Measurements from ENCODE around the gene LMBRD1.

The LMBRD1 gene

DNA sequence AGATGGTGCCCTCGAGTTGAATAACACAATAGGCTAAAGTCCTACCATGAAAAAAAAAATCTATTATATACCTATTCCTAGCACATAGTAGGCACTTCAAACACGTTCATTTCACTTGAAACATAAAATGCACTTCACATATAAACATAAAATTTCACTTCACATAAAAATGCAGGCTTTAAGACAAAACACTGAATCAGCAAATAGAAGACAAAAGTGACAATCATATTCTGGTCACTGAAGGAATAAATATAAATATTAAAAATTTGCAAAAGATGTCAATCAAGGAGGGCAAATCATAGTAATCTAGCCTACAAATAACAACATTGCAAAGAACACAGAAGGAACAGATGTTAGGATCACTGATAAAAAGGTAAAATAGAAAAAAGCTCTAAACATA is 153.1 kb downstream of the LMBRD1 start:
- DNase-seq (ENCODE audit: low read depth in 1 of 2, low spot score in 1 of 2), result no peak

DNA sequence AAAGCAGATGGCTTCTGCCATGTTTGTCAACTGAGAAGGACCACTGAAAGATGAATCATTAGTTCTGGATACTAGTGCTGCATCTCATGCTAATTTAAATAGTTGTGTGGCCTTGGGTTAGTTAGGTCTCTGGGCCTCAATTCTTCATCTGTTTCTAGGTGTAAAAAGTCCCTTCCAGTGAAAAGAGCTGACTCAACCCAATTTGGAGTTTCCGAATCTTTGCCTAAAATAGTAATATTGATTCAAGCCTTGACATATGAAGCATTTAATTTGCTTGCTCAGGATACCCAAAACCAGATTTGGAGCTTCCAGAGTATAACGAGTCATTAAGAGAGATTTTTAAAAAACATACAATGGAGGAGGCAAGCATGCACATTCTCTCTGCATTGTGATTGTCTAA is 163.9 kb downstream of the LMBRD1 start:
- DNase-seq (ENCODE audit: low read depth in 1 of 2, low spot score in 1 of 2), result no peak

DNA sequence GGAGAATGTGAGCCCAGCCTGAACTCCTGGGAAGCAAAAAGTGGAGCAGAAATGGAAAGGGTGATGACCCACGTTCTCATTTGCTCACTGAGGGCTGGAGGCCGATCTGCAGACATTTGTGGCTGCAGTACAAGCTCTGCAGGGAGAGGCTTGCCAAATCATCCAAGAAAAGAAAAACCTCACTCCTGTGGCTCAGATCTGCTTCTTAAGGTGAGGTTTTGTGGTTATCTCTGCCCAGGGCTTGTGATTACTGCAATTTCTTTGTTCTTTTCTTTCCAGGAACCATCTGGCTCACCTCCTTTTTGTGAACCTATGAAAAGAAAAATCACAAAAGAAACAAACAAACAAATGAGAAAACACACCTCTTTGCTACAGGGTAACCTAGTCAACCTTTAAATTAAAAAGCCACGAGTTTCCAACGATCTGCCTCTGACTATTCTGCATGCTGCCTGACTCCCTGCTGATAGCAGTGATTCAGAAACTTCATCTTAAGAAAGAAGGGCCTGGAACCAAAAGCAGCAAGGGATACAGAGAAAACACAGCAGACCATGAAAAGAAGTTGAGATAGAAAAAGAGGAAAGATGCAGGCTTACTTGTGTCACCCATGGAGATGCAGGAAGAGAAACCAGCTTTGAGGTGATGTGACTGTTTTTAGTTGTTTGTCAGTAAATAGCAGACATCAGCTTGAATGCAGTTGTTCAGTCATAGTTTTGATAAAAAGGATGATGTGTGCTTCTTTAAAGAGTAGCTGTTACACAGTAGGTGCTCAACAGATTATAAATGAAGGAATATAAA is 165.1 kb downstream of the LMBRD1 start:
- no peak for DNase-seq (ENCODE audit: low read depth in 1 of 2, low spot score in 1 of 2)

DNA sequence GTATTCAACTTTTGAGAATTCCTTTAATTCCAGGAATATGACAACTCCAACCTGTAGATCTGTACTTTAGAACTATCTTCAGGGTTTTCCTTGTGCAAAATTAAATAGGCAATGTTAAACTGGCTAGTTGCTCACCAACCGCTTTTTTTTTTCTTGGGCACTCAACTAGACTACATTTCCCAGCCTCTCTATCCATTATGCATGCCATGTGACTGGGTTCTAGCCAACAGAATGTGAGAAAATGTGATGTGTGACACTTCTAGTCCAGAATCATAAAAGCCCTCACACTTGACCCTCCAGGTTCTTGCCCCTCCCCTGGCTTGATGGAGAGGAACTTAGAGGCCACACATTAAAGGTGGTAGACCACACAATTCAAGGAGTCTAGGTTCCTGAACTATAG is 166.0 kb downstream of the LMBRD1 start:
- DNase-seq (ENCODE audit: low read depth in 1 of 2, low spot score in 1 of 2), result no peak

DNA sequence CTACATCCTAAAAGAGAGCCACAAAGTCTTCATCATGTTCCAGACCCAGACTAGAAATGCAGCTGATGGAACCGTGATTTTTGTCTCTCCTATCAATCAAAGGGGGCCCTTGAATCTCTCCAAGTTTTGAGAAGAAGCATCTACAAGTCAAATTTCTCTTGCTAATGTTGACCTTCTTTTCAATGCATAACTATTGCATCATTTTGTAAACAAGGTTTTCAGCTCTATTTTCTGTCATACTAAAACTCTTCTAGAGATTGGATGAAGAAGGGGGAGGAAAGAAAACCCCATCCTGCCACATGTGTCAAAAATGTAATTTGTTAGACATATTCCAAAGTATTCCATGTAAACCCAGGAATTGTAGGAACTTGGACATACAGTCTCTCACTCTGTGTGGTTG is 169.2 kb downstream of the LMBRD1 start:
- DNase-seq (ENCODE audit: low read depth in 1 of 2, low spot score in 1 of 2), result no peak

DNA sequence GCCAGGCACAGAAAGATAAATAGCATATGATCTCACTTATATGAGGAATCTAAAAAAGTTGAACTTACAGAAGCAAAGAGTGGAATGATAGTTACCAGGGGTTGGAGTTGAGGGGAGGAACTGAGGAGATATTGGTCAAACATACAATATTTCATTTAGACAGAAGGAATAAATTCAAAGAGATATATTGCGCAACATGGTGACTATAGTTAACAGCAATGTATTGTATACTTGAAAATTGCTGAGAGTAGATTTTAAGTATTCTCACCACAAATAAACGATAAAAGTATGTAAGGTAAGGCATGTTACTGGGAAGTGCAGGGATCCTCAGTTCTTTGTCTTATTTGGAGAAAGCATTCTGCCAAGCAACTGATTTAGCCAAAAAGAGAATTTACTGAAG is 171.9 kb downstream of the LMBRD1 start:
- no peak for DNase-seq (ENCODE audit: low read depth in 1 of 2, low spot score in 1 of 2)

All from stimulated activated CD4-positive, alpha-beta T cell treated with anti-CD3 and anti-CD28 coated beads, Interleukin-15, amount 100 ng/mL, for 1 hour (primary cell).